ENCODE measurements around the gene RNU1-4.
"Not testable (repeated sequence)": the region's sequence is repeated elsewhere in the genome, so short reads cannot be mapped to it uniquely, and the experiment has no call there.

The RNU1-4 gene

DNA sequence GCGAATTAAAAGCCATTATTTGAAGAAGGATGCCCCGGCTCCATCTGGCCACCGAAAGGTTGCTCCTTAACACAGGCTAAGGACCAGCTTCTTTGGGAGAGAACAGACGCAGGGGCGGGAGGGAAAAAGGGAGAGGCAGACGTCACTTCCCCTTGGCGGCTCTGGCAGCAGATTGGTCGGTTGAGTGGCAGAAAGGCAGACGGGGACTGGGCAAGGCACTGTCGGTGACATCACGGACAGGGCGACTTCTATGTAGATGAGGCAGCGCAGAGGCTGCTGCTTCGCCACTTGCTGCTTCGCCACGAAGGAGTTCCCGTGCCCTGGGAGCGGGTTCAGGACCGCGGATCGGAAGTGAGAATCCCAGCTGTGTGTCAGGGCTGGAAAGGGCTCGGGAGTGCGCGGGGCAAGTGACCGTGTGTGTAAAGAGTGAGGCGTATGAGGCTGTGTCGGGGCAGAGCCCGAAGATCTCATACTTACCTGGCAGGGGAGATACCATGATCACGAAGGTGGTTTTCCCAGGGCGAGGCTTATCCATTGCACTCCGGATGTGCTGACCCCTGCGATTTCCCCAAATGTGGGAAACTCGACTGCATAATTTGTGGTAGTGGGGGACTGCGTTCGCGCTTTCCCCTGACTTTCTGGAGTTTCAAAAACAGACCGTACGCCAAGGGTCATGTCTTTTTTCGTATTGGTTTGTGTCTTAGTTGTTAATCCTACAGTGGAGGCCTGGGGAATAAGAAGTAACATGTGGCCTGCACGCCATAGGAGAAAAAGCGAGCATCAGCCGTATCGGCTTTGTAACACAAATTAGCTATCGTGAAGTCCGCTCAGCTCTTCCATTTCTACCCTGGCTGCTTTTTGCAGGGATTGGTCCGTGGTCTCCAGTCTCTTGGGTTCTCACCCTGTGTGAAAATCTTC is at the start of gene RNU1-4:
RNU1-4 (plus strand) TSS at position 470 of the 918 bp plus-strand sequence.
- H3K4me3 ChIP-seq (ENCODE audit: low read depth, low read length); DNase-seq (ENCODE audit: low read depth, low spot score); in situ Hi-C loops (cut with HindIII; ENCODE audit: low sequenced_read_pairs): not testable (repeated sequence)

DNA sequence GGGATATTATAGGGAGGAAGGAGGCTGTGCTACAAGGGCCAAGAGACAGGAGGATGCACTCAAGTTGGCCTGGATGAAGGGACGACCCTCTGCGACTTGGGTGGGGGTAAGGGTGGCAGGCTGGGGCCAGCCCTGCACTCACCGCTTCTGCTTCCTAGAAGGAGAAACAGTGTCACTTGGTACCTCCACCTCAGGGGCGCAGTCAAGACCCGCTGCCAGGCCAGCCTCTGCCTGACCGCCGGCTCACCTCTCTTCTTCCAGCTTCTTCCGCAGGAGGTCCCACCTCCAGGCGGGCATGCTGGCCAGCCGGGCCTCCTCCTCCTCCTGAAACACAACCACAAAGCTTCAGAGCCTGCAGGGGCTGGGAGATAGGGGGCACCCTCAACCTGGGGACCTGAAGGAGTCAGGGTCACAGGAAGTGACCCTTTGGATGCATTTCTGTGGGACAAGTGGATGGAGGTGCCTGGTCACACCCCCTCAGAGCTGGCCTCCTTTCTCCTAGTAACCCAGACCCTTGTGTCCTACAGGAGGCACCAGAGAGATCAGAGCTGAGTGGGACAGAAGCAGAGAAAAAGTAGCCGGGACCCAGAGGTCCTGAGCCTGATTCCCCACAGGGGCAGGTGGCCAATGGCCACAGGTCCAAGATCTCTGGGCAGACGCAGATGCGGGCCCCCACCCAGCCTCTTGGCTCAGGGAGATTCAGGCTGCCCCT is 49.2 kb upstream of the RNU1-4 start:
- in situ Hi-C loops (cut with HindIII; ENCODE audit: low sequenced_read_pairs); DNase-seq (ENCODE audit: low read depth, low spot score): not testable (repeated sequence)

DNA sequence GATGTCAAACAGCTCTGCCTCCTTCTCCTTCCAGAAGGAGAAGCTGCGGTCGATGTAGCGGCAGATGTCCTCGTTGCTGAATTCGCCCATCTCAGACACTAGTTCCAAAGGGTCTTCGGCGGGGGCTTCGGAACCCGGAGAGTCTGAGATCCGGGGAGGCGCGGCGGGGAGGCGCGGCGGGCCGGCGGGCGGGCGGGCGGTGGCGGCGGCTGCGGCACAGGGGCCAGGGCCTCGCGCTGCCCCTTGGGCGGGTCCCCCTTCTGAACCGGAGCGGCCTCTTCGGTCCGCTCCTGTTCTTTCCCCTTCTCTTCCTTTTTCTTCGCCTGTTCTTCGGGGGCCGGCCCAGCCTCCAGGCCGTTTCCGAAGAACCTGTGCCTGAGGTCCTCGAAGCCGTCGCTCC is 48.0 kb upstream of the RNU1-4 start:
- DNase-seq (ENCODE audit: low read depth, low spot score); in situ Hi-C loops (cut with HindIII; ENCODE audit: low sequenced_read_pairs); H3K4me3 ChIP-seq (ENCODE audit: low read depth, low read length): not testable (repeated sequence)

More for the DNA sequence above, 49.2 kb upstream of the RNU1-4 start:
- not testable (repeated sequence) for H3K4me3 ChIP-seq (ENCODE audit: low read depth, low read length)

DNA sequence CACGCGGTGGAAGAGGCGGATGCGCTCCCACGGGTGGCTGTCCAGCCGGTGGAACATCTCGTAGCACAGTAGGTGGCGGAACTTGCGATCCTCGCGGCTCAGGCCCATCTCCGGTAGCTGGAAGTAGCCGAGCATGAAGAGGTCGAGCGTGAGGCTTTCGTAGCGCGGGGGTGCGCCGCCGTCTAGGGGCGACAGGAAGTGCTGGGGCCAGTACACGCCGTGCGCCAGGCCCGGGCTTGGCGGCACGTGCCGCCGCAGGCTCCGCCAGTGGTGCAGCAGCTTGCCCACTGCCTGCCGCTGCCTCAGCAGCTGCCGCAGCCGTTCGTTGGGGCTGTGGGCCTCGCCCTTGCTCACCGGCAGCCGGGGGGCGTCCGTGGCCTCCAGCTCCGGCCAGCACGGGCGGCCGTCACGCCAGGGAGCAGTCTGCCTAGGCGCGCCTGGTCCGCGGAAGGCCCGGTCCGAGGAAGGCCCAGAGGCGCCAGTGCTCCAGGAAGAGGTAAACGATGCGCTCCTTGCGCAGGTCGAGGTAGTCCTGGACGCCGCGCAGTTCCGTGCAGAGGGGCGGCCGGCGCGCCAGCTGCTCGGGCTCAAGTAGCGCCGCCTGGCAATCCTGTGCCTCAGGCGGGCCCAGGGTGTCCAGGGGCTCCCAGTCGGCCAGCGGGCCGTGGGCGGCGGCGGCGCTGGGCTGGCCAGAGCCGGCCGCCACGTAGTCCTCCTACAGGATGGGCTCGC is 47.4 kb upstream of the RNU1-4 start:
- DNase-seq (ENCODE audit: low read depth, low spot score); H3K4me3 ChIP-seq (ENCODE audit: low read depth, low read length); in situ Hi-C loops (cut with HindIII; ENCODE audit: low sequenced_read_pairs): not testable (repeated sequence)

DNA sequence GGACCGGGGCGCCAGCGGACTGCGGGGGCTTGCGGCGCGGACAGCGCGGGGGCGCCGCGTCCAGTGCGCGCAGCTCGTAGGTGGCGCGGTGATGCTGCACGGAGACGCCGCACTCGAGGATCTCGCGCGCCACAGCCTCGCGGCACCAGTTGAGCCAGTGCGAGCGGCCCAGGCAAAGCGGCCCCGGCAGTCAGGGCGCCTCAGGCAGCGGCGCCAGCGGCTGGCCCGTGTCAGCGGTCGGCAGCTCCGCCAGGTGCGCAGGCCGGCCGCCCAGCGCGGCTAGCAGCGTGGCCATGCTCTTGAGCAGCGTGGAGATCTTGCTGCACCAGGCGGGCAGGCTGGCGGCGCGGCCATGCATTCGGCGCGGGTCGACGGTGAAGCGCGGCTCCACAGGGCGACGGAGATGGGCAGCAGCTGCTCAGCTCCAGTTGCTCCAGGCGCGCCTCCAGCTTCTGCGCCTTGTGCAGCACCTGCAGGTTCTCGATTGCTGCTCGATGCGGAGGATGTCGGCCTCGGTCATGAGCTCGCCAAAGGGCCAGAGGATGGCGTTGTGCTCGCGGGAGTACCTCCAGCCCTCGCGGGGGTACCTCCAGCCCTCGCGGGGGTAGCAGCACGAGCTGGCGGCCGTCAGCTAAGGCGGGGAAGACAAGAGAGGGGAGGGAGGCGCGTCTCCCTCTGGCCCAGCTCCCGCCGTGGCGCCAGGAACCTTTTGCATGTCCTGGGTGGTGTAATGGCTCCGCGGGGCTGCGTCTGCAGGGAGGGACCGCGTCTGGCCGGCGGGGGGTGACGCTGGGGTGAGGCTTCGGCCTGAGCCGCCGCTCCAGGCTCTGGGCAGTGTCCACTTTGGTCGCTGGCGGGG is 46.6 kb upstream of the RNU1-4 start:
- in situ Hi-C loops (cut with HindIII; ENCODE audit: low sequenced_read_pairs); H3K4me3 ChIP-seq (ENCODE audit: low read depth, low read length); DNase-seq (ENCODE audit: low read depth, low spot score): not testable (repeated sequence)

DNA sequence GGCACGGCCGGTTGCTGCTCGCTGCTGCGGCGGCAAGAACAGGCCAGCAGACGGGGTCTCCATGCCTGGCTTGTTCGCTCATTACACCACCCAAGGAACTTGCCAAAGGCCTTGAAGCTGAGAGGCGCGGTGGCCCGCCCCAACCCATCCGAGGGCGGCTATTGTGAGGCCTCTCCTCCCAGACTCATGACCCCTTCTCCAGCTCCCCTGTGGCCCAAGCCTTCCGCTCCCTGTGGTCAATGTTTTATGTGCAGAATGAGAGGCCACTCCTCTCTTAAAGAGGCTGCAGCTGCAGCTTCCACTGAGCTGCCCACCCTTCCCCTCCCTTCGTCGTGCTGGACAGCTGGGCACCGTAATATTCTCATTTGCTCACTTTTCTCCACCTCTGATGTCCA is 46.0 kb upstream of the RNU1-4 start:
- in situ Hi-C loops (cut with HindIII; ENCODE audit: low sequenced_read_pairs); H3K4me3 ChIP-seq (ENCODE audit: low read depth, low read length); DNase-seq (ENCODE audit: low read depth, low spot score): not testable (repeated sequence)

DNA sequence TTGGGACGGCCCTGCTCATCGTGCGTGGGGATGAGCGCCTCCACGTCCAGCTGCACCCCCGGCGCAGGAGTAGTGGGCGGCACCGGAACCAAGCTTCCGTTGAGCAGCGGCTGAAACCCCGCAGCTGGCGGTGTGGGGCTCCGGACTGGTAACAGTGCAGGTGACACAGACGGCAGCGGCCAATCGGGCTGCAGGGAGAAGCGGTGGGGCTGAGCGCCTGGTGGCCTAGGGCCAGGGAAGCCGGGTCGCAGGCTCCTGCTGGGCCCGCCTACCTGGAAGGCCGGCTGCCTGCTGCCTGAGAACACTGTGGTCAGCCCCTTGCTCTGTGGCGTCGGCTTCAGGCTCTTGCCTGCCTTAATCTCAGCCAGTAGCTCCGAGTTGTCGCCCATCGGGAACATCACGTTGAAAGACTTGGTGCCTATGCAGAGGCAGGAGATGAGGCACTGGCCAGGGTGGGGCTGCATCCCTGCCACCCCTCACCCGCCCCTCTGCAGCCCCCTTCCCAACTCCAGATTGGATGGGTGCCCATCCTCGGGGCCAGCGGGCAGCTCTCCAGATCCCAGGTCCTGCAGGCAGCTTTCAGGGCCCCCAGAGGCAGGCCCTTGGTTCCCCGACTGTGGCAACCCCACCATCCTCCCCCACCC is 43.7 kb upstream of the RNU1-4 start:
- DNase-seq (ENCODE audit: low read depth, low spot score), result peak; percentile 0
- in situ Hi-C loops (cut with HindIII; ENCODE audit: low sequenced_read_pairs); H3K4me3 ChIP-seq (ENCODE audit: low read depth, low read length): not testable (repeated sequence)

DNA sequence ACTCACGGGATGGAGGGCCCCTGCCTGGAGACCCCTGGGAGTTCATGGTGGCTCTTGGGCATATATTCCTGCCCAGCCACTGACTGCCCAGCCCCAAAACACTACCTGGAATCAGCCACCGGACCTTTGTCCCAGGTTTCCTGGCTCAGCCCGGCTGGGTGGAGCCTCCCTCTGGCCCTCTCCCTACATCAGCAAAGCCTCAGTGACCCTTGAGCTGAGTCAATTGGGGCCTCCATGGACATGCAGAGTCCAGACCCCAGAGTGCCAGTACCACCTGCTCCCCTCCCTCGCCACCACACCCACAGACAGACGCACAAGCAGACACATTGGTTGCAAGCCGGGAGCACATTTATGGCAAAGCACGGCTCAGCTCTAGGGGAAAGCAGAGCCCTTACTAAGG is 43.2 kb upstream of the RNU1-4 start:
- DNase-seq (ENCODE audit: low read depth, low spot score); H3K4me3 ChIP-seq (ENCODE audit: low read depth, low read length); in situ Hi-C loops (cut with HindIII; ENCODE audit: low sequenced_read_pairs): not testable (repeated sequence)

DNA sequence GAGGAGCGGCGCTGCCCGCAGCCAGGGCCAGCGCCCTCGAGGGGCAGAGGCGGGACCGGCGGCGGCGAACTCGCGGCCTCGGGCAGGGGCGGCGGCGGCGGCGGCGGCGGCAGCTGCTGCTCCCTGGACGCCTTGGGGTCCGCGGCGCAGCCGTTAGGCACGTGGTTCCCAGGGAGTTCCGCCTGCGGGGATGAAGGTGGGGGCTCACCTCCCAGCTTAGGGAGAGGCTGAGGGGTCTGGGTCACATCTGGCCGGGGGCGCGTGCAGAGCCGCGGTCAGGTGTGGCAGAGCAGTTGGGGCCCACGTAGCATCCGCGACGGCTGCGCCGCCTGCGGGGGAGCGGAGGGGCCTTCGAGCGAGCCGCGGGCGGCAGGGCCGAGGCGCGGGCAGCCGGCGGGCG is 40.9 kb upstream of the RNU1-4 start:
- H3K4me3 ChIP-seq (ENCODE audit: low read depth, low read length); in situ Hi-C loops (cut with HindIII; ENCODE audit: low sequenced_read_pairs); DNase-seq (ENCODE audit: low read depth, low spot score): not testable (repeated sequence)

DNA sequence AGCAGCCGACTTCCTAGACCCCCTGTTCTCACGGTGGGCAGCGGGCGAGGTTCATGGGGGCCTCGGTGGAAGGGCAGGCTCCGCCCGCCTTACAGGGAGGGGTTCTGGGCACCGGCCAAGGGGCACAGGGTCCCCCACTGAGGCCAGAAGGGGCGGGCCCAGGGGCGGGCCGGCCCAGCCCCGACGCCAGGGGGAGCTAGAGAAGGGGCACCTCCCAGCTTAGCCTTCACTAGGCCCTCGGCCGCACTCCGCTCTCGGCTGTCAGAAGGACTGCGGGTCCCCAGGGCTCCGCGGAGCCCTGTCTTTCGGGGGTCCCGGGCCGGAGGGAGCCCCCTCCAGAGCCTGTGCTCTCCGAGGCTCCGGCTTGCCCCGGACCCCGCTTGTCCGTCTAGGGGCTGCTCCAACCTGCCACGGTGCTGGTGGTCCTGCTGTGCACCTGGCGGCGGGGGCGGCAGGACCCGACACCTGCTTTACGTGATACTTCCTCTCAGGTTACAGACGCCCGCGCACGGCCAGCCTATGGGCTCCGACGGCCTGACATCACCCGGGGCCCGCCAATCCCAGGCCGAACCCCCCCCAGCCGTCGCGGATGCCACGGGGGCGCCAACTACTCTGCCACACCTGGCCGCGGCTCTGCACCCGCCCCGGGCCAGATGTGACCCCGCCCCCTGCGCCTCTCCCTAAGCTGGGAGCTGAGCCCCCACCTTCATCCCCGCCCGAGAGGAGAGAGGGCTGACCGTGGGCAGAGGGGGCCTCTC is 40.0 kb upstream of the RNU1-4 start:
- H3K4me3 ChIP-seq (ENCODE audit: low read depth, low read length); in situ Hi-C loops (cut with HindIII; ENCODE audit: low sequenced_read_pairs); DNase-seq (ENCODE audit: low read depth, low spot score): not testable (repeated sequence)

DNA sequence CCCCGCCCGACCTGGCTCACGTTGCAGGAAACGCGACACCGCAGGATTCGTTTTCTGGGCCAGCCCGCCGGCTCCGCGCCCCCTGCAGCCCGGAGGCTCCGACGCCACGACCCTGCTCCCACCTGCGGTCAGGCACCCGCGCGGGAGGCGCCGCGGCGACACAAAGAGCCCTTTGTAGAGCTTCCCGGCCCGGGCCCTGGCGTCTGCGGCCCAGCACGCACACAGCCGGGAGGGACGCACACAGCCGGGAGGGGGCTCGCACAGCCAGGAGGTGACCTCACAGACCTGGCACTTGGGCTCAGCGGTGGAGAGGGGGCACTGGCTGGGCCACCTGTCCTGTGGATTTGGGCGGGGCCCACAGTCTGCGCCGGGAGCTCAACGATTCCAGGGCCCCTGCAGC is 39.1 kb upstream of the RNU1-4 start:
- in situ Hi-C loops (cut with HindIII; ENCODE audit: low sequenced_read_pairs); DNase-seq (ENCODE audit: low read depth, low spot score); H3K4me3 ChIP-seq (ENCODE audit: low read depth, low read length): not testable (repeated sequence)

DNA sequence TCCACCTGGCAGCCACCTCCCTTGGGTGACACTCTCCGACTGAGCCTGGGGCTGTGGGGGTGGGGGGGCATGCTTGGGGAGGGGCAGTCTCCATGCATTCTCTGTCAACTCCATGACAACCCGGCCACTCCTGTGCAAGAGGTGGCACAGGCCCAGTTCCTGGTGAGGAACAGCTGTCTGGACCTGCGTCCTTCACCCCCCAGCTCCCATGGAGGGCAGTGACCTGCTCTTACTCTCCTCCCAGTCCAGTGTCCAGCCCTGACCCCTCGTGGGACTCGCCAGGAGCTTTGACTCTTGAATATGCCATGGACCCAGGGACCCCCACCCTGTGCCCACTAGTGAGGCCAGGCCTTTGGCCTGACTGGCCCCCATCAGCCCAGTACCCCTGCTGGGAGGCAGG is 38.0 kb upstream of the RNU1-4 start:
- DNase-seq (ENCODE audit: low read depth, low spot score); in situ Hi-C loops (cut with HindIII; ENCODE audit: low sequenced_read_pairs); H3K4me3 ChIP-seq (ENCODE audit: low read depth, low read length): not testable (repeated sequence)

DNA sequence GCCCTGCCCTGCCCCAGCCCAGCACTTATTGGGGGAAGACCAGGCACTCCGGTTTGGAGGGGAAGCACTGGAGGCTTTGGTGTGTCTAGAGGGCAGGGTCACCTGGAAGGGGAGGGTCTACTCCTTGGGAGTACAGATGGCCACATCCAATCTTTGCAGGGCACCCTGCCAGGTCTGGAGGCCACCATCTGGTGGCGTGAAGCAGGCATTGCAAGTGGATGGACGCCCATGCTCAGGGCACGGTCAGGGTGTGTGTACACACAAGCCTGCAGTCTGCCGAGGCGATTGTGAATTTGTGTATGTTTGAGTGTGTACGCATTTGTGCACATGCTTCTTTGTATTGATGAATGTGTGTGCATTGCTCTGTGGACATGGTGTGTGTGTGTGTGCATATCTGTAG is 37.2 kb upstream of the RNU1-4 start:
- DNase-seq (ENCODE audit: low read depth, low spot score); in situ Hi-C loops (cut with HindIII; ENCODE audit: low sequenced_read_pairs): not testable (repeated sequence)

DNA sequence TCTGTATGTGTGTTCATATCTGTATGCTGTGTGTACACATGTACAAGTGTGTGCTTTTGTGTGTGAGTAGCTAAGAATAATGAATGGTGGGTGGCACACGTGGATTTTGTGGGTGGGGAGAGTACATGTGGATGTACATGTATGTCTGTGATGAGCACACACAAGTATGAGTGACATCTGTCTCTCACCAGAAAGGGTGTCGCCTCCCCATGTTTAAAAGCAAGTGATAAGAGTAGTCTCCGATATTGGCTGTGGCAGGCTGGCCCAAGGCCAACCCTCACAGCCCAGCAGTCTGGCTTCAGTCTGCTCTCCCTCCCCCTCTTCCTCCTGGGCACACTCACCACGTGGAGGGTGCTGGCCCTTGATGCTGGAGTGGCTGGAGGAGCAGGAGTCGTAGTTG is 36.7 kb upstream of the RNU1-4 start:
- DNase-seq (ENCODE audit: low read depth, low spot score); H3K4me3 ChIP-seq (ENCODE audit: low read depth, low read length); in situ Hi-C loops (cut with HindIII; ENCODE audit: low sequenced_read_pairs): not testable (repeated sequence)

More for the DNA sequence above, 37.2 kb upstream of the RNU1-4 start:
- H3K4me3 ChIP-seq (ENCODE audit: low read depth, low read length), result not testable (repeated sequence)

DNA sequence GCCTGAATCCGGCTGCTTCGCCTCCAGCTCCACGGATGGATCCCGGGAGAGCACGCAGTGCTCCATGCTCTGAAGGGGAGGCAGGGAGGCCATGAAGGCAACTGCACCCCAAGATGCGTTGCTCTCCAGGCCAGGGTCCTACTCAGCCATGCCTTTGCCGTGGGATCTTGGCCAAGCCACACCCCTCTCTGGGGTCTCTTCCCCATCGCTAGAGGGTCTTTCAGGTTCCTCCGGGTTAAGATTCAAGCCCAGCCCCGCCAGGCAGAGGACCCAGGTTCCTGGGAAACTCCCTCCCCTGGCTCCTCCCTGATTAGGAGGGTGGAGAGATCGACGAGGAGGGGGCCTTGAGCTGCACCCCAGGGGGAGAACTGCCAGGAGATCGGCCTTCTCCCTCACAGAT is 36.2 kb upstream of the RNU1-4 start:
- DNase-seq (ENCODE audit: low read depth, low spot score); in situ Hi-C loops (cut with HindIII; ENCODE audit: low sequenced_read_pairs); H3K4me3 ChIP-seq (ENCODE audit: low read depth, low read length): not testable (repeated sequence)

Measured in astrocyte of the spinal cord (primary cell).